ENCODE measurements around the gene EDARADD.
A peak's percentile ranks its signal among the peaks of the same experiment; 100 is the strongest.

Gene EDARADD

GRCh38 chr1:236394879-236395229 is 768 bp downstream of the EDARADD start:
- DNase-seq (ENCODE audit: low spot score): no peak

GRCh38 chr1:236395230-236395946 is 1.3 kb downstream of the EDARADD start:
- DNase-seq (ENCODE audit: low spot score): peak; percentile 29

GRCh38 chr1:236395947-236396664 is 2.0 kb downstream of the EDARADD start:
- DNase-seq (ENCODE audit: low spot score): no peak

- no peak for DNase-seq (ENCODE audit: low spot score)
These were observed 2.6 kb downstream of the EDARADD start for GRCh38 chr1:236396665-236397043.

GRCh38 chr1:236397173-236397759 is 3.2 kb downstream of the EDARADD start:
- no peak for DNase-seq (ENCODE audit: low spot score)

GRCh38 chr1:236398538-236398937 is 4.5 kb downstream of the EDARADD start:
- no peak for DNase-seq (ENCODE audit: low spot score)

- DNase-seq (ENCODE audit: low spot score): no peak
These were observed 6.0 kb downstream of the EDARADD start for GRCh38 chr1:236400061-236400603.

GRCh38 chr1:236401698-236402097 is 7.6 kb downstream of the EDARADD start:
- DNase-seq (ENCODE audit: low spot score): no peak

- DNase-seq (ENCODE audit: low spot score): no peak
These were observed 10.0 kb downstream of the EDARADD start for GRCh38 chr1:236403905-236404696.

- no peak for DNase-seq (ENCODE audit: low spot score)
These were observed 13.0 kb downstream of the EDARADD start for GRCh38 chr1:236407059-236407458.

GRCh38 chr1:236413688-236414087 is 19.6 kb downstream of the EDARADD start:
- no peak for DNase-seq (ENCODE audit: low spot score)

- DNase-seq (ENCODE audit: low spot score): no peak
These were observed 22.1 kb downstream of the EDARADD start for GRCh38 chr1:236416165-236416564.

- DNase-seq (ENCODE audit: low spot score): no peak
These were observed 23.2 kb downstream of the EDARADD start for GRCh38 chr1:236417336-236417735.

- no peak for DNase-seq (ENCODE audit: low spot score)
These were observed 25.4 kb downstream of the EDARADD start for GRCh38 chr1:236419502-236419901.

GRCh38 chr1:236421022-236421421 is 26.9 kb downstream of the EDARADD start:
- no peak for DNase-seq (ENCODE audit: low spot score)

- DNase-seq (ENCODE audit: low spot score): no peak
These were observed 27.9 kb downstream of the EDARADD start for GRCh38 chr1:236421850-236422516.

- no peak for DNase-seq (ENCODE audit: low spot score)
These were observed 28.4 kb downstream of the EDARADD start for GRCh38 chr1:236422517-236422876.

- DNase-seq (ENCODE audit: low spot score): no peak
These were observed 31.1 kb downstream of the EDARADD start for GRCh38 chr1:236425031-236425663.

- no peak for DNase-seq (ENCODE audit: low spot score)
These were observed 32.1 kb downstream of the EDARADD start for GRCh38 chr1:236426215-236426614.

- DNase-seq (ENCODE audit: low spot score): no peak
These were observed 35.7 kb downstream of the EDARADD start for GRCh38 chr1:236429715-236430274.

- no peak for DNase-seq (ENCODE audit: low spot score)
These were observed 39.8 kb downstream of the EDARADD start for GRCh38 chr1:236433819-236434315.
